Activated CD4-positive, alpha-beta T cell treated with anti-CD3 and anti-CD28 coated beads for 24 hours (primary cell): Measurements from ENCODE around the gene SLC25A29.
A peak's percentile ranks its signal among the peaks of the same experiment; 100 is the strongest.

Source experiments
- DNase-seq, 2 donors: peaks; one replicate each; pipeline ENCODE4 v3.0.0-alpha.2; 2020; ENCODE audit warnings: low read depth in 2 of 2

SLC25A29 gene

DNA sequence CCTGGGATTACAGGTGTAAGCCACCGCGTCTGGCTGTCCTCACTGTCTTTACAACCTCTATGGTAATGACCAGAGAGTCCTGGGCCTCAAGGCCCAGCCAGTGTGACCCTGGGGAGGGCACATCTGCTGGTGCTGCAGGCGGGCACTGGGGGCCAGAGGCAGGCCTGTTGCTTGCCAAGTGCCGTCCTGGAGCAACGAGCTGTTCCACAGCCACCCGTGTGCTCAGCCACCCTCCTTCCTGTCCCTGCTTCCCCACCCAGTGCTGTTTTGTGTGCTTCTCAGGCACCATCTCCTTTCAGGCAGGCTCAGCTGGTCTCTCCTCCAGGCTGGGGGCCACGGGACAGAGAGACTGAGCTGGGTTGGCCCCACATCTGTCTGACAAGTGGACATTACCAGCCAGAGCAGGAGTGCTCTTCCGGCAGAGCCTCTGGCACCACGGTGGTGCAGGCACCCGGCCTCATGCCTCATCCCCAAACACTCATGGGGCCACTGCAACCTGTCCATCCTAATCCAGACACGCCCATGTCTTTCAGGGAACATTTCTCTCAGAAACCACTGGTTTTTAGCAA is 25.9 kb upstream of the SLC25A29 start:
- no peak for DNase-seq

DNA sequence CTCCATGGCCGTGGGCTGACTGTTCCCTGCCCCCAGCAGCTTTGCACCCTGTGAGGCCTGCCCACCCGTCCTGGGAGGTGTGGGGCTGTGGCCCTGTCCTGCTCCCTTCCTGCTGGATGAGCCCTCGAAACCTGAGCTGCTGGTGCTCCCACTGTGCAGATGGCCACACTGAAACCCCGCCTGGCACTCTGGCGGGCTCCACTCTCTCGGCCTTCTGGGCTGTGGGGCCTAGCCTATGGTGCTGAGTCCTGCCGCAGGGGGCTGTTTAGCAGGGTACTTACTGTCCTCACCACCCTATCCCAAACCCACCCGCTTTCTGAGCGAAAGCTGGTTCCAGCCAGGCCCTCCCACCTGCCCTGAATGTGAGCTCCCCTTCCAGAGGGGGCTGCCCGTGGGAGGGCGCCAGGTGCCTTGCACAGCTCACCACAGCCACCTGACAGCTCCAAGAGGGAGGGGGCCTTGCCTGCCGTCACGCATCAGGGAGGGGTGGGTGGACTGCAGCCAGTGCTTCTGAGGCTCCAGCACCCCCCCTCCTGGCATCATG is 24.2 kb upstream of the SLC25A29 start:
- no peak for DNase-seq

DNA sequence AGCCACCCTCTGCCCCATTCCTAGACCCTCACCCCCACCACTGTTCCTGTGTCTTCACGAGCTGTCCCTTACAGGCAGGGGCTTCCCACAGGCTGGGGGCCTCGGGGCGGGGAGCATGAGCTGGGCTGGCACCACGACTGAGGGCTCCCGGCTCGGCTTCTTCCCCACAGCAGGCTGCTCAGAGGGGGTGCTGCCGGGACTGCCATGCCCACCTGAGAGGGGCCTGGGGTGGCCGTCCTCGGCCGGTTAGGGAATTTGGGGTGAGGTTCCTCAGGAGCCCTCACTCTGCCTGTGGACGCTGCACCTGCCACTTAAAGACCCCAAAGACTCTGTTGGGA is 23.7 kb upstream of the SLC25A29 start:
- DNase-seq = no peak

DNA sequence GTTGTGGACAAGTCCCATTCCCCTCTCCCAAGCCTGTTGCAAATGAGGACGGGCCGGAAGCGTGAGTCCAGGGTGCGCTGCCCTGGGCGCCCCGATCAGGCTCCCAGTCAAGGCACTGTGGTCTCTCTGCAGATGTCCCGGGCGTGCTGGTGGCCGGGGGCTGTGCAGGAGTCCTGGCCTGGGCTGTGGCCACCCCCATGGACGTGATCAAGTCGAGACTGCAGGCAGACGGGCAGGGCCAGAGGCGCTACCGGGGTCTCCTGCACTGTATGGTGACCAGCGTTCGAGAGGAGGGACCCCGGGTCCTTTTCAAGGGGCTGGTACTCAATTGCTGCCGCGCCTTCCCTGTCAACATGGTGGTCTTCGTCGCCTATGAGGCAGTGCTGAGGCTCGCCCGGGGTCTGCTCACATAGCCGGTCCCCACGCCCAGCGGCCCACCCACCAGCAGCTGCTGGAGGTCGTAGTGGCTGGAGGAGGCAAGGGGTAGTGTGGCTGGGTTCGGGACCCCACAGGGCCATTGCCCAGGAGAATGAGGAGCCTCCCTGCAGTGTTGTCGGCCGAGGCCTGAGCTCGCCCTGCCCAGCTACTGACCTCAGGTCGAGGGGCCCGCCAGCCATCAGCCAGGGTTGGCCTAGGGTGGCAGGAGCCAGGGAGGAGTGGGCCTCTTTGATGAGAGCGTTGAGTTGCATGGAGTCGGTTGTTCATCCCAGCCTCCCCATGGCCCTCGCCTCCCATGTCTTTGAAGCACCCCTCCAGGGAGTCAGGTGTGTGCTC is 23.2 kb upstream of the SLC25A29 start:
- no peak for DNase-seq

DNA sequence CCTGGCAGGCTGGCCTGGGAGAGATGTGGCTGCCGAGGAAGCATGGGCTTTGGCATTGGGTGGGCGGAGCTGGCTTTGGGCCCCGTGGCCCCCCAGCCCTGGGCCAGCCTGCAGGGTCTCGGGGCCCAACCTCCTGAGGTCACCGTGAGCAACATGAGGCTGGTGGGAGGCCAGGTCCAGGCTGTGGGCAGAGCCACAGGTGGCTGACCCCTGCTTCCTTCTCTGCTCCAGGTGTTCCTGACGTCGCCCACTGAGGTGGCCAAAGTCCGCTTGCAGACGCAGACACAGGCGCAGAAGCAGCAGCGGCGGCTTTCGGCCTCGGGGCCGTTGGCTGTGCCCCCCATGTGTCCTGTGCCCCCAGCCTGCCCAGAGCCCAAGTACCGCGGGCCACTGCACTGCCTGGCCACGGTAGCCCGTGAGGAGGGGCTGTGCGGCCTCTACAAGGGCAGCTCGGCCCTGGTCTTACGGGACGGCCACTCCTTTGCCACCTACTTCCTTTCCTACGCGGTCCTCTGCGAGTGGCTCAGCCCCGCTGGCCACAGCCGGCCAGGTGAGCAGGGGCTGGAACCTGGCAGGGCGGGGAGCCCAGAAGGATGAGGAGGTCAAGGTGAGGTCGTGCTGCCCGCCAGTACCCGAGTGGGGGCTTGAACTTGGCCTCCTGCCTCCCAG is 22.4 kb upstream of the SLC25A29 start:
- DNase-seq = no peak

DNA sequence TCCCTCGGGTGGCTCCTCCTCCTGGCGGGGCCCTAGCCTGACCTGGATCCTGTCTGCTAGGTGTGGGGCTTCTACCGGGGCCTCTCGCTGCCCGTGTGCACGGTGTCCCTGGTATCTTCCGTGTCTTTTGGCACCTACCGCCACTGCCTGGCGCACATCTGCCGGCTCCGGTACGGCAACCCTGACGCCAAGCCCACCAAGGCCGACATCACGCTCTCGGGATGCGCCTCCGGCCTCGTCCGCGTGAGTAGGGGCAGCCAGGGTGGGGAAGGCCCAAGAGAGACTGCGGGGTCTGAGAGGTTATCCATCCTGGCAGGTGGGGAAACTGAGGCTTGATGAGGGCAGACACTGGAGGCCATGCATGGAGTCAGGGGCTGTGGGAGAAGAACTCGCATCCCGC is 20.9 kb upstream of the SLC25A29 start:
- no peak for DNase-seq

DNA sequence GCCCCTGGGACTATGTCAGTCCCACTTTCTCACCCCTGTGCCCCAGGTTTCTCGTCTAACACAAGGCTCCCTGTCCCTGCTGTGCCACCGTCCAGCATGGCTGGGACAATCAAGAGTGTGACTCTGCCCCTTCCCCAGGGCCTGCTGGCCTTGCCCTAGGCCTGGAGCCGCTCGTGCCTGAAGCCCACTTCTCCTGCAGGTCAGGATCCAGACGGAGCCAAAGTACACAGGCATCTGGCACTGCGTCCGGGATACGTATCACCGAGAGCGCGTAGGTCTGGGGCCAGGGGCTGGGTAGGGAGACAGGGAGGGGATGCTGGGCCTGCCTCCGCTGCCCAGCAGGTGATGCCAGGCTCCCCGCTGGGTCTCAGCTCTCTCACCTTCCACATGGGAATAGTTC is 19.7 kb upstream of the SLC25A29 start:
- DNase-seq = no peak

DNA sequence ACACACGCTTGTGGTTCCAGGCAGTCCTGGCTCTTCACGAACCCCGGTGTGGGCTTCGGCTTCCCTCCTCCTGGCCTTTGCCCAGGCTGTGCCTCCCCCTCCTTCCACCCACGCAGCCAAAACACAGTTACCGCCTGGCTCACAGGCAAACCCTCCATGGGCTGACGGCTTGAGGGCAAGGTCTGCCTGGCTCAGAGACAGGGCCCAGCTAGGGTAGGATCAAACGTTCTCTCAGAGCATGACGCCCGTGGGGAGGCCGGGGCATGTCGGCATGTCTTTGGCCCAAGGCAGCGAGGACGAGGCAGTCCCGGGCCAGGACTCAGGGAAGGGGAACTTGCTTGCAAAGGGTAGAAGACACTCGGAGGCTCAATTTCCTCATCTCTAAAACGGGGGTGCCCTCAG is 19.0 kb upstream of the SLC25A29 start:
- no peak for DNase-seq

DNA sequence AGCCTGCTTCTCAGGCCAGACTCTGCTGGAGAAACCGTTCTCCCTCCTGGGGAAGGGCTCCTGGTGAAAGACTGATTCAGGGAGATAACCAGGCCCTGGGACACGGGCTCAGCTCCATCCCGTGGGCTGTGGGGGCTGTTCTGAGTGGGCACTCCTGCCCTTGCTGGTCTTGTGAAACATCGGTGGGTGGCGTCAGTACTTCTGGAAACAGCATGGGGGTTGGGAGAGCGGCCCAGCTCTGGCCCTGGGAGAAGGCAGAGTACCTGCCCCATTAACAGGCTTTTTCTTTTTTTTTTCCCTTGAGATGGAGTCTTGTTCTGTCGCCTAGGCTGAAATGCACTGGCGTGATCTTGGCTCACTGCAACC is 17.7 kb upstream of the SLC25A29 start:
- no peak for DNase-seq

DNA sequence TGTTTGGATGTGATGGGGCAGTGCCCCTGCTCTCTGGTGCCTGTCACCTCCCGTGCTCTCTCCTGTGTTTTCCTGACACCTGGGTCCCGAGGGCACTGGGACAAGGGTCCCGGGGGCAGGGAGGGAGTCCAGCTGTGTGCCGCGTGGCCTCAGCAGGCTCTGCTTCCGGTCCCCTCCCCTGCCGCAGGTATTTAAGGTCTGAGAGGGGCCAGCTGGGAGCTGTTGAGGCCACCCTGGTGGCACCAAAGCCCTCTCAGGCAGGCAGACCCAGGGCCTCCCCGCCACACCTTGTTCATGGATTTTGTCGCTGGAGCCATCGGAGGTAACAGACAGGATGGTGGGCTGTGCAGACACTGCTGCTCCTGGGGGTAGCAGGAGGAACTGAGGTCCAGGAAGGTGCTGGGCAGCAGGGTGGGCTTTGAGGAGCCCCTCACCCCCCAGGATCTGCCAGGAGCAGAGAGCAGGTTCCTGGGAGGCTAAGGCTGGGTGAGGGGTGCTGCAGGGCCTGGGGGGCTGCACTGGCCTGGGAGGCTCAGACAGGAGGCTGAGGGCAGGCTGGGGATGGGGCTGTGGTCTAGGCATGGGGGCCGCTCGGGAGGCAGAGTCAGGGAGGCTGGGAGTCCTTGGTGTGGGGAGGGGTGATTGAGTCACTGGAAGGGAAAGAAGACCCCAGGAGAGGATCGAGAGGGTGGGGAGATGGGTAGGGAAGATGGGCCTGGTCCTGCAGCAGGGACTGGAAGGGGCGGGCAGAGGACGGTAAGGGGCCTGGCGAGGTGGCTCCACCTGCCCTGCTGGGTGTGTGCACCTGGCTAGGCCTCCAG is 17.1 kb upstream of the SLC25A29 start, which contains the start of gene SLC25A47:
TSS of gene SLC25A47 (plus strand) at position 219 of the 821 bp plus-strand sequence. CDS start at position 295, 76 bp downstream.
- DNase-seq = no peak

DNA sequence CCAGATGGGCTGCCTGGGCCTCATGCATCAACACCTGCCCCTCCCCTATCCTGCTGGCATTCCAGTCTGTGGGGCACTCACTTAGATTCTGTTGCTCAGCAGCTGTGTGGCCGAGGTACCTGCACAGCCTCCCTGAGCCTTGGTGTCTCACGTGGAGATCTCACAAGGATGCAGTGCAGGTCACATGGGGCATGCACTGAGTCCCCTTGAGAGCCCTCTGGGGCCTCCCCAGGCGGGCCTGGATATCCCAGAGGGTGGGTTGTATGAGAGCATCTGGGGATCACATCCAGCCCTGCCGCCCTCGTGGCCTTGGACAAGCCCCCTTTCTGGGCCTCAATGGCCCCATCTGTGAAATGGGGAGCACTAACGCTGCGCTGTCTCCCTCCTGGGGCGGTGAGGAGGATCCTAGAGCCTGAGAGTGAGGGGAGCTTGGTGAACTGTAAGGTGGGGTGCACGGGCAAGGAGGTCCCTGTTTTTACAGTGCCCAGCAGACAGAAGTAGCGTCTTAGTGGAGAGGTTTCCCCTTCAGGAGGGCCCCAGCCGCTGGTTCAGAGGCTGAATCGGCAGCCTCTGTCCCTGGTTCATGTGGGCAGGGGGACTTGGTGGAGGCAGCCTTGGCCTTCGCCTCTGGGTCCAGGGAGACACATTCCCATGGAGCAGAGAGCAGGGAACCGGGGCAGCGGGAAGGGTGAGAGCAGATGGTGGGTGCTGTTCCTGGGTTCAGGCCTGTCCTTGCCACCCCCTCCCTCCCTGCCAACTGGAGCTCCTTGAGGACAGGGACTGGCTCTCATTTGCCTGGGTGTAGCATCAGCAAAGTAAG is 16.1 kb upstream of the SLC25A29 start:
- DNase-seq = no peak

DNA sequence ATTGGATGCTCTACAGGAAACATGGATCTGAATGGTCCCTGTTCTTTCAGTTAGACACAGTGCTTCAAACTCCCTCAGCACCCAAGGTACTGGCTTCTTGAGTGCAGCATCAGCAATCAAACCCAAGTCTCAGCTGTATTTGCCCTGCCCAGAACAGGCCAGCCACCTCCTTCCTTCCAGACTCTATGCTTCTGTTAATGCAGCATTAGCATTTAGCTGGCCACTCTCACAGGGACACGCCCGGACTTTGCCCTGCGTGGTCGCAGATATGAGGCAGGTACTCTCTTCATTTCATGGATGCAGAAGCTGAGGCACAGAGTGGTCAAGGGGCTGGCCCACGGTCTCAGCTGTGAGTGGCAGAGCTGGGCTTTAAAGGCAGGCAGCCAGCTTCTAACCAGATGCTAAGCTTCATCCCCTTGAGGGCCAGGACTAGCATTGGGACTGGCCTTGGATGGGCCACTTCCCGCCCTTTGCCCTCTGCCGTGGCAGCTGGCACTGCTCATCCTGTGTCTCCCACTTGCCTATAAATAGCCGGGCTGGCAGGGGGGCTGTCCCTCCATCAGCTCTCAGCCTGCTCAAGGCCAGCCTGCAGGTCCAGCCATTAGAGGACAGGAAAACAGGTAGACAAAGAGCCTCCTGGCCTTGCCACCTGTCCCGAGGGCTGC is 15.4 kb upstream of the SLC25A29 start:
- no peak for DNase-seq

DNA sequence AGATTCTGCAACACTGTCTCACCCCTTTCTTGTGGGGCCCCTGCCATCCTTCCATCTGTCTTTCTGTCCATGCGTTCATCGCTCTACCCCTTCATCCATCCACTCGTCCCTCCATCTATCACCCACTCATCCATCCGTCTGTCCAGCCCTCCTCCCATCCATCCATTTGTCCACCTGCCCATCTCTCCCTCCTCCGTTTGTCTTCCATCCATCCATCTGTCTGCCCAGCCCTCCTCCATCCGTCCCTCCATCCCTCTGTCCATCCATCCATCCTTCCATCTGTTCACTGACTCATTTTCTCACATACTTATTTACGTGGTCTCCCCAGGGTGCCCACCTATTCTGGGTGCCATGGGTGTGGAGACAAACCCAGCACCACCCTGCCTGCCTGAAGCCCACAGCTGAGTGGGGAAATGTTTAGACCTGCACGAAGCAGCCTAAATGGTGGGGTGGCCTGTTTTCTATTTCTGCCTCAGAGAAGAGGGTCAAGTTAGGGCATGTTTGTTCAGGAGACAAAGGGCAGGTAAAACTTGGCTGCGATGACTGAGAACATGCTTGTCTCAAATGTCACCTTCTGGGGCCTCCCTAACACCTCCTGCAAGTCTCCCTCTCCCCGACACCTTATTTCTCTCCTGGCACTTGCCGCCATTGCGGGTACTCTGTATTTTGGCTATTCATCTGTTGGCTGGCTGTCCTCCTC is 14.1 kb upstream of the SLC25A29 start:
- DNase-seq = no peak

DNA sequence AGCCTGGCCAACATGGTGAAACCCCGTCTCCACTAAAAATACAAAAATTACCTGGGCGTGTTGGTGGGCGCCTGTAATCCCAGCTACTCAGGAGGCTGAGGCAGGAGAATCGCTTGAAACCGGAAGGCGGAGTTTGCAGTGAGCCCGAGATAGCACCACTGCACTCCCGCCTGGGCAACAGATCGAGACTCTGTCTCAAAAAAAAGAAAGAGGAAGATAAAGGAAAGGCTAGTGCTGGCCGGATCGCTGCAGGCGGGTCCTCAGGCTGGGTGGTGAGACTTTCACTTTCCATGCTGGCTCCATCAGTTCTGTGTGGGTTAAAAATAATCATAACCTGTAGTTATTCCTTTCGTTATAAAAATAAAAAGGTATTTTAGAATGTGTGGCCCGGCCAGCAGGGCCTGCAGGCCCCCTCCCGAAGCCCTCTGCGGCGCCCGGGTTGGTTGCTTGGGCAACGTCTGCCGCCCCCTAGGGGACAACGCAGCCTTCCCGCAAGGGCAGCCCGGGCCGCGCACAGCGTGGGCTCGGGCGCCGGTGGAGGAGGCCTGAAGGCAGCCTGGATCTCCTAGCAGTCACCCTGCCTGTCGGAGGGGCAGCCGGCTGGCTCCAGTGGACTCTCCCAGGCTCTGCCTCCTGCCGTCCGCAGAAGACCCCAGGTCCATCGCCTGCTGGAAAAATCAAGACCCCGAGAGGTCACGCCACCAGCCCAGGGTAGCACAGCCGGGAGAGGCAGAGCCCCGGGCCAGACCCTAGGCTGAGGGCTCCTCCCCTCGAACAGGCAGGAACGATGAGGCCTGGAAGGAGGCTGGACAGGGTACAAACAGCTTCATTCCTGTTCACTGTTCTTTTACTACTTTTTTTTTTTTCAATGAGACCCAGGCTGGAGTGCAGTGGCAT is 11.9 kb upstream of the SLC25A29 start:
- DNase-seq = peak; percentile 46 to 62

DNA sequence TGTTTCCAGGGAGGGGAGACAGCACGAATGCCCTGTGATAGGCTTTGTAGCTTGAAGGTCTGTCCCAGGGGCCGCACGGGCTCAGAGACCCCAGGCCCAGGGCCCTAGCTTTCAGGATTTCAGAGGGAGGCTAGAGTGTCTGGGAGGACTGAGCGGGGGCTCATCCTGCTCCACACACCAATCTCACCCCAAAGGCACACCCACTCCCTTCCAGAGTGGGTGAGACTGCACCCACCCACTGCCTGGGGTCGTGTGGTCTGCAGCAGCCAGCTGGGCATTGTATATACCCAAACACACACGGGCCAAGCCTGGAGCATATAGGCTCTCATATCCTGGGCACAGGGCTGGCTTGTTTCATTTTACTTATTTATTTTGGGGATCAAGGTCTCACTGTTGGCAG is 11.1 kb upstream of the SLC25A29 start:
- no peak for DNase-seq

DNA sequence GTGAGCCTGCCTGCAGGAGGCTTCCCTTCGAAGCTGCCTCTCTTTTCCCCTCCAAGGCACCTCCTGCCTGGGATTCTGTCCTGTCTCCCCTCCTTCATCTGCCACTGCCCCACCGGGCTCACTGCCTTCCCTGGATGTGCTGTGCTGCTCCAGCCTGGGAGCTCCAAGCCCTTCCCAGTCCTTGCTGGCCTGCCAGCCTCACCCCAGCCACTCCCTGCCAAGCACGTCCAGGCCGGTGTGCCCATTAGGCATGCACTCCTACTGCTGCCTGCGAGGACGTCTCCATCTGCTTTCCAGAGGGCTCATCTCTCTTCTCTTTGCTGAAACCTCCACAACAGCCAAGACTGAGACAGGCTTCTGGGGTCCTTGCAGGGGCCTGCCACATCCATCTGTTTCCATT is 8.5 kb upstream of the SLC25A29 start:
- no peak for DNase-seq

DNA sequence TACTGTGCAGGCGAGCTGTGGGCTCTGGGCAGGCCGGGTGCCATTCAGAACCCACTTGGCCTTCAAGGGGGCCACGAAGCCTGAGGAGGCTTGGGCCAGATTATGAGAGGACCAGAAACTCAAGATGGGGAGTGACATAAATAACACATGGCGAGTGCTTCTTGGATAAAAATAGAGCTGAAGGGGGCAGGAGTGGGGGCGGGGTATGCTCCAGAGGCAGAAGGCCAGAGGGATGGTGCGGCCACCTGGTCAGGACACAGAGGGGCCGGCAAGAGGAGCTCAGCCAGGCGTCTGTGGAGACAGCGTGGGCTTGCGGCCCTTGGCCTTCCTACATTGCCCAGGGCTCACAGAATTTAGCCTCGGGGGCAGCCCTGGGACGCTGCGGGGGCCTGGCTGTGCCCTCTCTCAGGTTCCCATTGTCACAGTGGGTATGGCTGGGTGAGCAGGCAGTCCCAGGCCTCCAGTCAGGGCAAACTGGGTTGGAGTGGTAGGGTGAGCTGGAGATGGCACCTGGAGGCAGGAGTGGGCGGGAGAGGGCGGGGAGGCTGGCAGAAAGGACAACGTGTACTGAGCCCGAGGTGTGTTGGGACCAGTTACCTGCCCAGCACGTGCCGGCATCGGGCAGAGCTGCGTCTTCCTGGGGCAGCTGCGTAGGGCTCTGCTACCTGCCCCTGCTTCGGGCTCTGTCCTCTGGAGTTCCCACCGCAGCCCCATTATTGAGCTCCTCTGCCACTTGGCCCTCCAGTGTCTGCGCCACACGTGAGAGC is 7.4 kb upstream of the SLC25A29 start:
- DNase-seq = no peak

DNA sequence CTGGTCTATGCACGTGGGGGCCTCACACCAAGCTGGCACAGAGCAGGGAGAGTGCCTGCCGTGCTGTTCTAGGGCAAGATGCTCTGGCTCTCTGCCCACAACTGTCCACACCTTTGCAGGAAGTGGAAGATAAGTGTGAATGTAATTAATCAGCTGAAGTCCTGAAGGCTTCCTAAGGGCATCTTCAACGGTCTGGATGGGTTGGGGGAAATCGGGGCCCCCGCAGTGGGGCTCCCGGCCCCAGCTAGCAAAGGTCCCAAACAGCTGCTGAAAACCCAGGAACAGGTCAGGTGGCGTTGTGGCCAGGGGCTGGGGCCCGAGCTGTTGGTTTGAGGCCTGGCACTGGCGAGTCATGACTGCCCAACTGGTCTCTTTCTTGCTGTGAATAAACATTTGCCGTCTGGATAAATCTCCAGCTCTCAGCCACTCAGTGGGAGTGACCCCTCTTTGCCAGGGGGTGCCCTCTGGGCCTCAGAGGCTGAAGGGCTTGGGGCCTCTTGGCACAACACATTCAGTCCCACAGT is 6.7 kb upstream of the SLC25A29 start:
- DNase-seq = no peak
